Loucy (cell line): ENCODE measurements around the gene ST3GAL3.

Source experiments
- CTCF ChIP-seq: fragments of 200-600 bp; sonication (generic); conservative IDR thresholded peaks from 2 replicates; pipeline ENCODE4 v1.5.1; 2014; ENCODE audit warnings: mild to moderate bottlenecking, antibody characterized with exemption, low read length
- EZH2phosphoT487 ChIP-seq: fragments of 200-600 bp; IDR thresholded peaks from 2 replicates; pipeline ENCODE4 v1.6.1; 2018; ENCODE audit warnings: antibody characterized with exemption, mild to moderate bottlenecking, moderate library complexity, borderline replicate concordance

- TF ChIP-seq CTCF (no peak), EZH2phosphoT487 (no peak)
Observed at GRCh38 chr1:43961692-43962091, 254.4 kb downstream of the ST3GAL3 start.
